Measurements from ENCODE around the gene EHMT1.

Gene EHMT1

GRCh38 chr9:137760426-137760825 is 141.6 kb downstream of the EHMT1 start:
- H3K4me3 ChIP-seq (ENCODE audit: low read depth, low read length): no peak overlapping the region
- TF ChIP-seq CTCF (IDR thresholded peaks at IDR 0.05; ENCODE audit: low read depth, low read length): no peak

GRCh38 chr9:137761032-137761431 is 142.2 kb downstream of the EHMT1 start:
- TF ChIP-seq CTCF (IDR thresholded peaks at IDR 0.05; ENCODE audit: low read depth, low read length): no peak
- H3K4me3 ChIP-seq (ENCODE audit: low read depth, low read length): no peak overlapping the region

GRCh38 chr9:137761793-137762192 is 143.0 kb downstream of the EHMT1 start:
- H3K4me3 ChIP-seq (ENCODE audit: low read depth, low read length): no peak overlapping the region
- TF ChIP-seq CTCF (IDR thresholded peaks at IDR 0.05; ENCODE audit: low read depth, low read length): no peak

DNA sequence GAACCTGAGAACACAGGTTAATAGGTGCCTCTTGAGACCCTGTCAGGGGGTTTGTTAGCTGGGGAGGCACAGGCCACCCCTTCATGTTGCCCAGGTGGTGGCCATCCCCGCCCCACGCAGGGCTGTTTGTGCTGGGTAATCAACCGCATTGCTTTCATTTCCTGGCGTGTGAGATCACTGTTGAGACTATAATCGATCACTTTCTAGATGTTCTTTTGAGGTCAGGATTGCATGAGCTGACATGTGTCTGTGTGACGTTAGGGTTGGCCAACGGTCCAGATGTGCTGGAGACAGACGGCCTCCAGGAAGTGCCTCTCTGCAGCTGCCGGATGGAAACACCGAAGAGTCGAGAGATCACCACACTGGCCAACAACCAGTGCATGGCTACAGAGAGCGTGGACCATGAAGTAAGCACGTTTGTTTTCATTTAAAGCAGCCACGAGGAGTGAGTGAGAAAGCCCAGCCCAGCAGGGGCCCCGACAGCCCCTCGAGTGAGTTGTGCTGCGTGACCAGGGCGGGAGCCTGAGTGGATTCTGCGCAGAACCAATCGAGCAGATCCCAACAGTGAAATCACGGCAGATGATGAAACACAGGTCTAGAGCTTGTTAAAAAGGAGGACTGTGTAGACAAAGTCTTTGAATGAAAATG is 143.7 kb downstream of the EHMT1 start:
- TF ChIP-seq CTCF (IDR thresholded peaks at IDR 0.05; ENCODE audit: low read depth, low read length): no peak

GRCh38 chr9:137763271-137763955 is 144.6 kb downstream of the EHMT1 start:
- TF ChIP-seq CTCF (IDR thresholded peaks at IDR 0.05; ENCODE audit: low read depth, low read length): no peak
- no peak overlapping the region for H3K4me3 ChIP-seq (ENCODE audit: low read depth, low read length)

More for the DNA sequence above, 143.7 kb downstream of the EHMT1 start:
- no peak overlapping the region for H3K4me3 ChIP-seq (ENCODE audit: low read depth, low read length)

GRCh38 chr9:137764171-137764671 is 145.4 kb downstream of the EHMT1 start:
- no peak overlapping the region for H3K4me3 ChIP-seq (ENCODE audit: low read depth, low read length)
- no peak for TF ChIP-seq CTCF (IDR thresholded peaks at IDR 0.05; ENCODE audit: low read depth, low read length)

- no peak overlapping the region for H3K4me3 ChIP-seq (ENCODE audit: low read depth, low read length)
- no peak for TF ChIP-seq CTCF (IDR thresholded peaks at IDR 0.05; ENCODE audit: low read depth, low read length)
These were observed 146.2 kb downstream of the EHMT1 start for GRCh38 chr9:137764981-137765380.
